ENCODE data around the gene COTL1.

Gene COTL1

DNA sequence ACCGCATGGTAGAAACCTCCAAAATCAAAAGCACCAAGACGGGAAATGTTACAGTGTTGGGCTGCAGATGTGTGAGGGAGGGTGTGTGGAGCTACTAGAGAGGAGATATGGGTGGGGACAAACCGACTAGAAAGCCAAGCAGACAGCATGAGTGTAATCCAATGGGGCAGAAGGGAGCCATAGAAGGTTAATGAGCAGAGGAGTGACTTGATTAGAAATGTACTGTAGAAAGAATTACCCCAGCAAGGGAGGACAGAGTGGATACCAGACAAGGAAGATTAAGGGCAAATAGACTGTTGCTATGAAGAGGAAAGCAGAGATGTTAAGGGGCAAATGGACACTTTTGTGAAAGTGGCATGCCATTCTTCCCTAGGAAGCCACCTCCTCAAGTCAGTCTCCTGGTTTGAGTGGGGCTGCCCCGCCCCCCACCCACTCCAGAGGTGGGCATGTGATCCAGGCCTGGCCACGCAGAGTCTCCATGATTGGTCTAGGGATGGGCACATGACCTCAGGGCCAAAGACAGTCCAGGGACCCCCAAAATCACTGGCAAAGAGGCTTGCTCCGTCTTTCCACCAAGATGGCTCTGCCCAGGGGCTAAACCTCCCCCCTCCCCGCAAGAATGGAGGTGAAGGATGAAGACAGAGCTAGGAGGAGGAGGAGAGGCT, 4.3 kb downstream of the COTL1 start:
- no peak for DNase-seq

DNA sequence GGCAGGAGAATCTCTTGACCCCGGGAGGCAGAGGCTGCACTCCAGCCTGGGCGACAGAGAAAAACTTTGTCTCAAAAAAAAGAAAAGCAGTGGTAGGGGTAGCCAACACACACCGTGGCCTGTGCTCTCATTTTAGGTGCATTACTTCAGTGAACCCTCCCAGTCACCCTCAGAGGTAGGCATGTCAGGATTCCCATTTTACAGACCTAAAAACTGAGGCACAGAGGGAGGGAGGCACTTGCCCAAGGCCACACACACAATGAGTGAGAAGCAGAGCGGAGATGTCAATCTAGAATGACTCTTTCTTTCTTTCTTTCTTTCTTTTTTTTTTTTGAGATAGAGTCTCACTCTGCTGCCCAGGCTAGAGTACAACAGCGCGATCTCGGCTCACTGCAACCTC, 5.2 kb downstream of the COTL1 start:
- DNase-seq = no peak

DNA sequence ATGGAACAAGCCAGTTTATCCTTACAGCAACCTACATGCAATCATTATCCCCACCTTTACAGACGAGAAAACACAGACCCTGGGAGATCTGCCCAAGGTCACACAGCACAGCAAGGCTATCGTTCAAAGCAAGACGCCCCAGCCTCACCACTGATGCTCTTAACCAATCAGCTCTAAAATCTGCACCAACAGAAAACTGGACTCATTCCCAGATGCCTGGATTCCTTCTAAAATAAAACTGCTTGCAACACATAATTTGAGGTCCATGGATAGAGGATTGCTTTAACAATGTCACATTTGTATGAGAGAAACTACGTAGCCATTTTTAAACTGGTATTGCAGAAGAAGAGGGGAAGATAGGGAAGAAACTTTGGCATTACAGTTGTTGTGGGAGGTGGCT, 6.8 kb downstream of the COTL1 start:
- DNase-seq = no peak

DNA sequence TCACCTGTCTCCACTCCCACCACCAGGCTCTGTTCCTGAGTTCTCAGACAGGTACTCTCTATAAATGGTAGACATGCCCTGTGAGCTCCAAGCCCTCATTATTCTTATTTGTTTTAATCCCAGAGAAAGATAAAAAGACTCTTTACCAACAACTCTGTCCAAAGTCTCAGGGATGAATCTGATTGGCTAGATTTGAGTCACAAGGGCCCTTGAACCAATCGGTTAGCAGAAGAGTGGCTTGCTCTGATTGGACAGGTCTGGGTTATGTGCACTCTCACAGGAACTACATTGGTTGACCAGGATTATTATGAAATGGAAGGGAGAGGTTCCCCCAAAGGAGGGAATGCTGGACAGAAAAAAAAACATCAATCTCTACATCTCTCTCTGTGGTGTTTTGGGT, 7.5 kb downstream of the COTL1 start:
- DNase-seq = no peak

DNA sequence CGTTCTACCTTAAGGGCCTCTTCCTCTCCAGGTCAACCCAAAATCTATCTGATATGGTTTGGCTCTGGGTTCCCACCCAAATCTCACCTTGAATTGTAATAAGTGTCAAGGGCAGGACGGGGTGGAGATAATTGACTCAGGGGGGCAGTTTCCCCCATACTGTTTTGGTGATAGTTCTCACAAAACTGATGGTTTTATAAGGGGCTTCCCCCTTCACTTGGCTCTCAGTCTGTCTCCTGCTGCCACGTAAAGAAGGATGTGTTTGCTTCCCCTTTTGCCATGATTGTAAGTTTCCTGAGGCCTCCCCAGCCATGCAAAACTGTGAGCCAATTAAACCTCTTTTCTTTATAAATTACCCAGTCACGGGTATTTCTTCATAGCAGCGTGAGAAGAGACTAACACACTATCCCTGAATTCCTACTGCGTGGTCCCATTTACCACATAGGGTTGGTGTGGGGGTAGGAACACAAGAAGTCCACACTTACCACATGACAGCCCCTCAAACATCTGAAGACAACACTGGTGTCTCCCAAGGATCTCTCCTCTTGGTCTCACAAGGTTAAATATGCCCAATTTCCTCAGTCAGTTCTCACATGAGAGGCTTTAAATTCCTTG, 8.2 kb downstream of the COTL1 start:
- DNase-seq = no peak

DNA sequence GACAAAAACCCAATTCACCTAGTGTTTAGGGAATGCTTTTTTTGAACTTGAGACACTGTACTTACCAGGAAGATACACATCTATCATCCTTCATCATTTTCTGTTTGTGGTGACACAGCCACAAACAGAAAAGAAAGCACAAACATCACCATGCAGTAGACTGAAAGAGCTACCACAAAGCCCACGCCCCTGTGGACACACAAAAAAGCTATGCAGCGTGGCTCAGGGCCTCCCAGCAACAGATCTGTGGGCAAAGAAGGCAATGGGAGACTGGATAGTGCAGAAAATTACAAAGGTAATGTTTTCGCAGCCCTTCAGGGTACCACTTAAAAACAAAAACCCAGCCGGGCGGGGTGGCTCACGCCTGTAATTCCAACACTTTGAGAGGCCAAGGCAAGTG, 9.6 kb downstream of the COTL1 start:
- no peak for DNase-seq

DNA sequence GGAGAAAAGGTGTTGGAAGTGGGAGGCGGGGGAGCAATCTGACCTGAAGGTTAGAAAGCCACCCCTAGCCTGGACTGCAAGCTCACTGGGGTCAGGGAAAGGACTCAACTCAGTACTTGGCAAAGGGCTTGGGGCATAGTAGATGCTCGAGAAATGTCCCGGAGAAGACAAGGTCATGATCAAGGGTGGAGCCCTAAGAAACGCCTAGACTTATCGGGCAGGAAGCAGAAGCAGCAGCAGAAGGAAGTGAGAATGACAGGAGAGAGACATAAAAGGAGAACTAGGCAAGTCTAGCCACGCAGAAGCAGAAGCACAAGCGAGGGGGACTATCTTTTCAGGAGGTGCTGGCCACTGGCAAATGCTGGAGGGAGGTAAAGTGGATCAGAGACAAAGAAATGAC, 10.2 kb downstream of the COTL1 start:
- DNase-seq = no peak

DNA sequence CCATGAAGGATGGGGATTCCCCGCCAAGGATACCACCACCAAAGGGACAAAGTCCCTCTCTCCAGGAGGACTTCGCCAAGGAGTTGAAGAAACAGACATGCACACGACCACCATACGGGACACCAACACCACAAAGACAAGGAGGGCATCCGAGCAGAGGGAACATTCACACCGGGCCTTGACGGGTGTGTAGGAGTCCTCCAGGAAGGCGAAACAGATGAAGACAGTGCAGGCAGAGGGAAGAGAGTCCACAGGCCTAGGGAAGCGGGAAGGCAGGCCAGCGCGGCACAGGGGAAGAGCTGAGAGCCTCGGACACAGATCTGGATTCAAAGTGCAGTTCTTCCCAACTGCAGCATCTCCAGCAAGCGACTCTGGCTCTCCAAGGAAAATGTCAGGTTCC, 10.8 kb downstream of the COTL1 start:
- no peak for DNase-seq

DNA sequence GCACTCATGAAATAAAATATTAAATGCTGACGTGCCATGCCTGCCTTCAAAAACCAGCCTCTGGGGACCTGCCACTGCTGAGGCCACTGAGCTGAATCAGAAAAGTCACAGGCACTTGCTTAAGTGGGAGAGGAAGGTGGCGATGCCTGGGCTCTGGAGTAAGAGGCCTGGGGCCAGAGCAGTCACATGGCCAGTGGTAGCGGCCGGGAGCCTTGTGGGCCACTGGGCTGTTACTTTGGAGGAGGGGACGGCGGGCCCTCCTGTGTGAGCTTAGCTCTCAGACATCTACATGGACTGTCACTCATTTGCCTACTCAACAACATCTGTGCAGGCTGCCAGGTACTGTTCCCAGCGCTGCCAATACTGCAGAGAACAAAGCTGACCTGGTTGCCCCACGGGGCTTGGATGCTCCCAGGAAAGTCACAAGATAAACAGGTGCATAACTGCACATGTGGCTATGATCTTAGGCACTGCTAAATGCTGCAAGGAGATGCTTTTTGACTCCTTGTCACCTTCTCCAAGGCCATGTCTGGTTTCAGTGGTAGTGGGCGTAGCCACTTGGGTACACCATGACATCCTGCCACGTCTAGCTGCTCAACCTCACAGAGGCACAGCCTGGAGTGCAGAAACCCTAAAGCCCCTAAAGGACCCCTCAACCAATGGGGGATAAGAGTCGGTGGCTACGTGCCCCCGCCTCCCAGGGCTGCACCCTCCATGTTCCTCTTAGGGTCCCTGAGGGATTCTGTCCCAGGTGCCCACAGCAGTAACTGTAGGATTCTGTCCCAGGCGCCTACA, 11.6 kb downstream of the COTL1 start:
- DNase-seq = no peak

DNA sequence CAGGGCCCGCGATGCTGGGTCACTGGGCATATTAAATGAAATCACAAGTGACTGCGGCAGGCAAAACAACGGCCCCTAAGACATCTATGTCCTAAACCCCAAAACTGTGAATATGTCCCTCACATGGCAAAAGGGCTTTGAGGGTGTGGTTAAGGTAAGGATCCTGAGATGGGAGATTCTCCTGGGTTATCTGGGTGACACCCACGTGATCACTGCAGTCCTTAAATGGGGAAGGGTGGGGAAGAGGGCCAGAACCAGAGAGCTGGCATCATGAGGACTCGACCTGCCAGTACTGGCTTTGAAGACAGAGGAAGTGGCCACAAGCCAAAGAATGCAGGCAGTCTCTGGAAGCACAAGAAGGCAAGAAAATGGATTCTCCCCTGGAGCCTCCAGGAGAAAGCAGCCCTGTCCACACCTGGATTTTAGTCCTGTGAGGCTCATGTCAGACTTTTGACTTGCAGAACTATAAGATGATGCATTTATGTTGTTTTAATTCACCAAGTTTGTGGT, 12.5 kb downstream of the COTL1 start:
- no peak for DNase-seq

DNA sequence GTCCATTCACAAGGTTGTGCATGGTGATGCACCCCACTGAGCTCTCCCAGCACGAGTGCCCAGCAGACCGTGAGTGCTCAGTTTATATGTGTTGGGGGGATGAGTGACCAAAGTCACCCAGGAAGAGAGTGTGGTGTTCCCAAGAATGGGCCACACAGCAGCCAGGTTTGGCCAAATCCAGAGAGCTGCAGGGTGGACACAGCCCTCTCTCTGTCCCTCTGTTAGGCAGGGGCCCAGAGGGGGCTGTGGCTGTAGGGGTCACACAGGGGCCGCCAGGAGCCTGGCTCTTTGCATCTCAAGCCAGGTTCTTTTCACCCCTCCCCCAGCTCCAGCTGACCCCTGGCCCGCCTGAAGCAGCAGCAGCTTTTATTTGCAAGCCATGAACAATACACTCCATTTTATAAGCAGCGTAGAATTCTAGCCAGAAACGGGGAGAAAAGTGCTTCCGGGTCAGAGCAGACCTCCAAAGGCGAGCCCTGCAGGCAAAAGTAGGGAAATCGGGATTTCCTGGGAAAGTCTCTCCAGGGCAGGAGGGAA, 13.3 kb downstream of the COTL1 start:
- no peak for DNase-seq

DNA sequence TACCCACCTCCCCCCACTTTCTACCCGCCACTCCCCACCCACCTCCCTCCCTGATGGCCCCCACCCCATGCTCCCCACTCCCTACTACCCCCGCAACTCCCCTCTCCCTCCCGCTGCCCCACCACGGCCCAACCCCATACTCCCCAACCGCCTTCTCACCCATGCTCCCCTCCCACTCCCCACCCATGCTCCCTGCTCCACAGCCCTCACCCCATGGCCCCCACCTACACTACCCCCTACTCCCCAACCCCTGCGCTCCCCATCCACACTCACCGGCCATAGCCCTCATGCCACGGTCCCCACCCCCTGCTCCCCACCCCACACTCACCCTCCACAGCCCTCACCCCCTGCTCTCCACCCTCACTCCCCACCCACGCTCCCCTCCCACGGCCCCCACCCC, 13.9 kb downstream of the COTL1 start:
- no peak for DNase-seq

DNA sequence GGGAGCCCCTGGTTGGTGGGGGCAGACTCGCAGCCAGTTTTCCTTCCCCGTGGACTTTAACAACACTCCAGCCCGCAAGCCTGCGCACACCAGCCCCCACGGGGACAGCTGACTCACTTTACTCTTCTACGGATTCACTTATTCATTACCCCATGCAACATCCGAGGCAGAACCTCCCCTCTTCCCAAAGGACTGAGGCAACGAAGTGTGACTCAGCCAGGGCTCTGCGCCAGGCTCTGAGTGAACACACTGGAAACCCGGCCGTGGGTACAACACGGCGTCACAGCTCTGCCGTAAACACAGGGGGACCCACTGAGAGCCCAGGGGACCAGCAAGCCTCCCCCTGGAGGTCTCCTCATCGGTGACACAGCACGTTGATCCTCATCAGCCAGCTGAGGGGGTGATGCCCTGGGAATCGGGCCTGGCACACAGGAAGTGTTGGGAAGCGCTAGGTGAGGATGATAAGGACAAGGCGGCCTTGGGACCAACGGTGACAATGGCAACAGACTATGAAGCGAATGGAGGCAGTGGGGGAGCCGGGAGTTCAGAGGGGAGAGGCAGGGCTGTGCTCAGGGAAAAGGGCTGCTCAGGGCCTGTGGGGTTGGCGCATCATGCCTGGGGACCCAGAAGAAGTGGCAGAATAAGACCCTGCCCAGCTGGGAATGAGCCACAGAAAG, 14.6 kb downstream of the COTL1 start:
- DNase-seq = no peak

DNA sequence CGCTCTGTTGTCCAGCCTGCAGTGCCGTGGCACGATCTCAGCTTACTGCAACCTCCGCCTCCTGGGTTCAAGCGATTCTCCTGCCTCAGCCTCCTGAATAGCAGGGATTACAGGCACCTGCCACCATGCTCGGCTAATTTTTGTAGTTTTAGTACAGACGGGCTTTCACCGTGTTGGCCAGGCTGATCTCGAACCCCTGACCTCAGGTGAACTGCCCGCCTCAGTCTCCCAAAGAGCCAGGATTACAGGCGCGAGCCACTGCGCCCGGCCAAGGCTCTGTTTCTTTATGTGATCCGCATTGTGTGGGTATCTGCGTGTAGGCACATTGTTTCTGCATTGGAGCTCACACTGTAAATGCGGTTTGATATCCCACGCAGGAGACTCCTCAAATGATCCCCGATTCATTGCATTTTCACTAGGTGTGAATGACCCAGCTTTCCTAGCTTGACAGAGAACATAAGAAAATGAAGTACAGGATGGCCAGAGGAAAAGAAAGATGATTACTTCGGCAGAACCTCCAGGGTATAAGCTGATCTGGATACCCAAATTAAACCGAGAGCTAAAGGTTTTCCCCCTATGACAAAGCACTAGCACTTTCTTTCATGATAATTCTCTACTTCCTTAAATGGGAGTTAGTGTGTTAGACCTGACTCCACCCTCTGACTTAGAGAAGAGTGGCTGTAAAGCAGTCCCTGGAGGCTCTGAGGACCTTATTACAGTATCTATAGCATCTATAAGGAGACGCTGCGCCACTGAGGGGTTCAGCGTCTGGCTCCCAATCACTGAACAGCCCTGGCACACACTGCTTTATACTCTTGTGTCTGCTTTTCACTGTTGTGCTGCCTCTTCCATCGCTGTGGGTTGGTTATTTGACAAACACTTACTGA, 17.3 kb downstream of the COTL1 start:
- DNase-seq = no peak

DNA sequence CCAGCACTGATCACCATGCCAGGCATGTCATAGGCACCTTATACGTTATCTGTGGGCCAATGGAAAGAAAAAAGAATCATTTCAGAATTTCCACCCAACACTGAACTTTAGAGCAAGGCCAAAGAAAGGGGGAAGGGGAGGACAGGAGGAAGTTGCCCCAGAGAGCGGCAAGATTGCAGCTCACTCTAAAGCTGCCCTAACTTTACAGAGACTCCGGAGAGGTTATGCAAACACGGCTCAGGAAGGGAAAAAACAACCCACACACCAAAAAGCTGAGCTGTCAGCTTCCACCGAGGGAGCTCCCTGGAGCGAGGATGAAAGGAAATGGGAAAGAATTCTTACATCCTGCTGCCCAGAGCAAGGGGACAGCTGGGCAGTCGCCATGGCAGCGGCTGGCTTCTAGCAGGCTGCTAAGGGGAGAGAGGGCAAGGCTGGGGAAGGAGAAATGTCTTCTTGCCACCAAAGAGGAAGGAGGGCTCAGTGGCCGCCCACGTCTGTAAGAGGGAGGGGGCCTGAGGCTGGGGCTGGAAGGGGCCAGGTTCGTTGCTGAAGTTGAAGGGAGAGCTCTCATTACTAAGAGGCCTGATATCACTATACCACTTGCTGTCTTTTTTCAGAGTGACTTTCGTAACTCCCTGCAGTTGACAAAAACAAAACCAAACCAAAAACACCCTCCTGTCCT, 18.2 kb downstream of the COTL1 start:
- DNase-seq = no peak

DNA sequence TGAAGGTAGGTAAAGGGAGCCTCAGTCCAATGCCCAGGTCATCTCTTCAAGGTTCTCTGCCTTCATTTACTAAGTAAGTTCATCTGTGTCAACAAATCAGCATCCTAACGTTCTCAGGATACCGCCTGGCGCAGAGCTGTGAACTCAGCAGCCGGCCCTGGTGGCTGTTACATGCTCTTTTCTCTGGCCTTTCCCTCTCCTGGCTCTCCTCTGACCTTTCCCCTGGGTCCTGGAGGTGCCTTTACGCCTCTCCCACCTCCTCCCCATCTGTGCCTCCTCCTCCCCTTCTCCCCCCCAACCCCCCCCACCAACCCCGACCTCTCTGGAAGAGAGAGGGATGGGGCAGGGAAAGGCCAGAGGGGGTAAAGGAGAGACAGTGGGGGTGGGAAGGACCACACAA, 19.5 kb downstream of the COTL1 start:
- DNase-seq = no peak

DNA sequence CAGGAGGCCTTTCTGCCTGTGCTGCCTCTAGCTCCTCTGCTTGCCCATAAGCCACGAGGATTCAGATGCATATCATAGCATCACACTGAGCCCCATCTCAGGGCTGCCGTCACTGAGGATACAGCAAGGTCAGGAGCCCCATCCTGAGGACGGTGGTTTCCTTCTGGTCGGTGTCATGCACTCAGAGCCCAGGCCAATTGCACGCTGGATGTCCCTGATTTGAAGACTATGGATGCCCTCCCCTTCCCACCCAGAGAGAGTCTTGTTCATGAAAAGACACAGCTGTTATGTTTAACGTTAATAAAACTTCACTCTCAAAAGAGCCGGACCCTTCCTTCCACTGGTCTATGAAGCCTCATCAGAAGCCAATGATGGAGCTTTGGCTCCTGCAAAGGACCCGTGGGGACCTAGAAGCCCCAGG, 19.9 kb downstream of the COTL1 start:
- no peak for DNase-seq

DNA sequence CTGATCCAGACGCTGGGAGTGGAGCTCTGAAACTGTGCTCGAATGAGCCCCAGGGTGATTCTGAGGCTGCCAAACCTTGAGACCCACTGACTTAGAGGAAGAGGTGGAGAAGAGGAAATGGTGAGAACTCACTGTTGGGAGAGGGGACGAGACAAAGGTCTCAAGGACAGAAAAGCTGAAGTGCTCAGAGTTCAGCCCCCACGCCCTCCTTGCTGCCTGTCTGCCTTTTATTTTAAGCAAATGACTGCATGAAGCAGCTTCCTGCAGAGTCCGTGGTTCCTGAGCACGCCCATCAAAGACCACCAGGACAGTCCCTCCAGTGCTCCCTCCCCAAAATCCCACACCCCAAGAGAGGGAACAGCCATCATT, 20.4 kb downstream of the COTL1 start:
- DNase-seq = no peak

DNA sequence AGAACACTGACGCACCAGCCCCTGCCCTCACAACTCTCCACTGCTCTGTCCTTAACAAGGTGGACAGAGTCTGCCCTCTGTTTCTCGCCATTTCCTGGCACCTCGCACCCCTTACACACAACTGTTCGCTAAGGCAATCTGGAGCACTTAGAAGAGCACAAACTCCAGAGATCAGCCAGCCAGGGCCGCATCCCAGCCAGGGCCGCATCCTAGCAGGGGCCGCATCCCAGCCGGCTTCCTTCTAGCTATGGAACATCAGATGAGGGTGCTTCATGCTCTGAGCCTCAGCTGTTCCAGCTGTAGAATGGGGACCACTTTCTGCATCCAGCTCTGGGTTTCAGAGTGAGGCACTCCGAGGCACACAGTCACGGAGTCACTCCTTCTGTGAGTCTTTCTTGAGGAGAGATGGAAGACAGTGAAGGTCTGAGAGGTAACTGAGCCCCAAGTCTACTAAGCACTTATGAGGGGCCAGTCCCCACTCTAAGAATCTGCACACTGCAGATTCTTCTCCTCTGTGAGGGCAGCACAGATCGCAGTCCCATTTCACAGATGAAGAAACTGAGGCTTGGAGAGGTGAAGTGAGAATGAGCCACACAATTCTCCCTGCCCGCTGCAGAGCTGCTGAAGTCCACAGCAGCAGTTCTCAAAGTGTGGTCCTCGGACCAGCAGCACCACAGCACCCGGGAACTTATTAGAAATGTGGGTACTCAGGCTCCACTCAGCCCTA, 20.9 kb downstream of the COTL1 start:
- DNase-seq = no peak

DNA sequence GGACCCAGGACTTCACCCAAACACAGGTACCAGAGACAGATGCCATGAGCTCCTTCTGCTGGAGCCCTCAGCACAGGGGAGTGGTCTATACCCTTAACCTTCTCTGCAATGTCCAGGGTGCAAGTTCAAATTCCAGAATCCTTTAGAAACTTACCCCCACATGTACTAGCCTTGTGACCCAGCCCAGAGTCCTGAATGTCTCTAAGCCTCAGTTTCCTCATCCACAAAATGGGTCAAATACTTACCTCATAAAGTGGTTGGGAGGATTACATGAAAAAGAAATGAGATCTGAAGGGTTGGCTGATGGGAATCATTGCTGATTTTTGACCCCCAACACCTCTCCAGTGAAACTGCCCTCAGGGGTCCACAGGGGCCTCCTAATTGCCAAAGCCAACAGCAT, 21.7 kb downstream of the COTL1 start:
- DNase-seq = no peak

DNA sequence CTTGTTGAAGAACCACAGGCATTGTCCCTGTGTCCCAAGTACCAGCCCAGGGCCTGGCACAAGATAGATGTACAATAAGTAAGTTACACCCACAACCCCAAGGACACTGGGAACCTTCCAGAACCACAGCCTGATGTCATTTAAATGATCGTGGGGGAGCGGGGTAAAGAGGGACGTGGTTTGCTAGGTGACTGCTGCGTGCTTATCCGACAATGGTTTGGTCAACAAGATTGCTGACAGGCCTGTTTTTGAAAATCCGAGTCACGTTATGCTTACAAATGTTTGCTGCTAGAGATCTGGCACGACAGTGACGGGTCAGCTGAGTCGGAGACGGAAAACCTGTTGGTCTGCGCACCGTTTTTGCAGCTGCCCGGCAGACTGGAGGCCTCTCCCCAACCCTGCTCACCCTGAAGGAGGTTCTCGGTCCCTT, 22.8 kb downstream of the COTL1 start:
- DNase-seq = no peak
